Myocyte (in vitro differentiated cells): ENCODE data around the gene ALKBH4. TPM values are rescaled to one million over a fixed set of nuclear protein-coding genes. Genes with fewer than 3 reads are reported as not detected.
"Not testable (repeated sequence)": the region's sequence is repeated elsewhere in the genome, so short reads cannot be mapped to it uniquely, and the experiment has no call there.

ENCODE experiments used
- DNase-seq: peaks from one replicate; pipeline ENCODE4 v3.0.0-alpha.2; 2012; ENCODE audit warnings: low read depth
- total RNA-seq: library from RNA; depleted of rRNA; stranded (reverse); fragments of >200 nt; gene quantifications from 2 replicates; pipeline ENCODE4 v1.2.3, GENCODE V29; 2014

Gene ALKBH4
- total RNA-seq, 1 donor from 2014 or later: 28.7 TPM

GRCh38 chr7:102455596-102455995 is 9.1 kb downstream of the ALKBH4 start:
- DNase-seq: no peak

DNA sequence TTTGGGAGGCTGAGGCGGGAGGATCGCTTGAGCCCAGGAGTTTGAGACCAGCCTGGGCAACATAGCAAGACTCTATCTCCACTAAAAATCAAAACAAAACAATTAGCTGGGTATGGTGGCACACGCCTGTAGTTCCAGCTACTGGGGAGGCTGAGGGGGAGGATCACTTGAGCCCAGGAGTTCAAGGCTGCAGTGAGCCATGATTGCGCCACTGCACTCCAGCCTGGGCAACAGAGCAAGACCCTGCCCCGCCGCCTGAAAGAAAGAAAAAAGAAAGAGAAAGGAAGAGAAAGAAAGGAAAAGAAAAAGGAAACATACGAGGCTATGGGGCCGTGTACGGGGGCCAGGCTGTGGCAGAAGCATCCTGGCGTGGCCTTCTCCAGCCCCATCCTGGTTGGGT is 9.7 kb downstream of the ALKBH4 start:
- DNase-seq: not testable (repeated sequence)

DNA sequence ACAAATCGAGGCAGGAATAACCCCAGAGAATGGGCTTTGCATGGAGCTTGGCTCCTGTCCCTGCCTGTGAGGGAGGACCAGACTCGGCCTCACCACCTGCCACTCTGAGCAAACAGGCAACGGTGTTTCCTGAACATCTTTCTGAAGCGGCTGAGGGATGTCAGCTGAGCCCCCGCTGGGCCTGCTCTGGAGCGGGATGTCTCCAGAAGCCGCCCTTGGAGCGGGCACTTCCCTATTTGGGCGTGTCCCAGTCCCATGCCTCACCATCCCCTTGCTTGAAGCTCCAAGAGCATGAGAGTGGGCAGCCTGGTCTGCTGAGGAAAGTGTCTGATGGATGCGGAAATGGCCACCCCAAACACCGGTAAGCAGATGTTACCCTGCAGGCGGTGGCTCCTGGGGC is 10.2 kb downstream of the ALKBH4 start:
- no peak for DNase-seq

- DNase-seq: no peak
Measured at GRCh38 chr7:102453319-102453718, 11.3 kb downstream of the ALKBH4 start.

DNA sequence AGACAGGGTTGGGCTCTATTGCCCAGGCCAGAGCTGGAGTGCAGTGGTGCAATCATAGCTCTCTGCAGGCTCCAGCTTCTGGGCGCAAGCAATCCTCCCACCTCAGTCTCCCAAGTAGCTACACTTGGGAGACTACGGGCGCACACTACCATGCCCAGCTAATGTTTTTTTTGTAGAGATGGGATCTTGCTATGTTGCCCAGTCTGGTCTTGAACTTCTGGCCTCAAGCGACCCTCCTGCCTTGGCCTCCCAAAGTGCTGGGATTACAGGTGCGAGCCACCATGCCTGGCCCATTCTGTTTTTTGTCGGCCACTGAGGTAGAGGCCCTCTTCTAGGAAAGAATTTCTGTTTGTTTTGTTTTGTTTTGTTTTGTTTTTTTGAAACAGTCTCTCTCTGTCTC is 12.2 kb downstream of the ALKBH4 start:
- no peak for DNase-seq

GRCh38 chr7:102451371-102452054 is 13.2 kb downstream of the ALKBH4 start:
- DNase-seq: peak; percentile 83

- DNase-seq: no peak
Measured at GRCh38 chr7:102450242-102450641, 14.4 kb downstream of the ALKBH4 start.

- no peak for DNase-seq
Measured at GRCh38 chr7:102449136-102449535, 15.5 kb downstream of the ALKBH4 start.

GRCh38 chr7:102447311-102447710 is 17.4 kb downstream of the ALKBH4 start:
- no peak for DNase-seq

DNA sequence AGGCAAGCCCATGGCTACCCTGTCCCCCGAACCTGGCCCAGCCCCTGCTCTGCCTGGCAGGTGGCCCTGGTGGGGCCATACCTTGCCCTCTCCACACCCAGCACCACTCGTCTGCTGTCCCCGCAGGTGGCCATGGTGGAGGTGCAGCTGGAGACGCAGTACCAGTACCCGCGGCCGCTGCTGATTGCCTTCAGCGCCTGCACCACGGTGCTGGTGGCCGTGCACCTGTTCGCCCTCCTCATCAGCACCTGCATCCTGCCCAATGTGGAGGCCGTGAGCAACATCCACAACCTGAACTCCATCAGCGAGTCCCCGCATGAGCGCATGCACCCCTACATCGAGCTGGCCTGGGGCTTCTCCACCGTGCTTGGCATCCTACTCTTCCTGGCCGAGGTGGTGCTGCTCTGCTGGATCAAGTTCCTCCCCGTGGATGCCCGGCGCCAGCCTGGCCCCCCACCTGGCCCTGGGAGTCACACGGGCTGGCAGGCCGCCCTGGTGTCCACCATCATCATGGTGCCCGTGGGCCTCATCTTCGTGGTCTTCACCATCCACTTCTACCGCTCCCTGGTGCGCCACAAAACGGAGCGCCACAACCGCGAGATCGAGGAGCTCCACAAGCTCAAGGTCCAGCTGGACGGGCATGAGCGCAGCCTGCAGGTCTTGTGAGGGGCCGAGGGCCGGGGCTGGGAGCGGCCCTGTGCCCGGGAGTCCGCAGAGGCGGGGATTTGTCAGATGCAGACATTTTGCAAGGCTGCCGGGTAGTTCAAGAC is 18.1 kb downstream of the ALKBH4 start:
- DNase-seq: no peak

GRCh38 chr7:102445674-102446071 is 19.0 kb downstream of the ALKBH4 start:
- DNase-seq: no peak

GRCh38 chr7:102444961-102445673 is 19.5 kb downstream of the ALKBH4 start:
- DNase-seq: no peak

- peak; percentile 93 for DNase-seq
Measured at GRCh38 chr7:102439963-102440795, 24.5 kb downstream of the ALKBH4 start.

GRCh38 chr7:102436118-102436517 is 28.5 kb downstream of the ALKBH4 start:
- DNase-seq: no peak

GRCh38 chr7:102434039-102434486 is 30.6 kb downstream of the ALKBH4 start:
- DNase-seq: no peak

GRCh38 chr7:102433219-102434038 is 31.2 kb downstream of the ALKBH4 start, which contains the start of gene ORAI2:
Gene ORAI2, plus strand, starts transcription at chr7:102433575. Its CDS starts 5,382 bp downstream, at chr7:102438957.
- DNase-seq: peak; percentile 75

DNA sequence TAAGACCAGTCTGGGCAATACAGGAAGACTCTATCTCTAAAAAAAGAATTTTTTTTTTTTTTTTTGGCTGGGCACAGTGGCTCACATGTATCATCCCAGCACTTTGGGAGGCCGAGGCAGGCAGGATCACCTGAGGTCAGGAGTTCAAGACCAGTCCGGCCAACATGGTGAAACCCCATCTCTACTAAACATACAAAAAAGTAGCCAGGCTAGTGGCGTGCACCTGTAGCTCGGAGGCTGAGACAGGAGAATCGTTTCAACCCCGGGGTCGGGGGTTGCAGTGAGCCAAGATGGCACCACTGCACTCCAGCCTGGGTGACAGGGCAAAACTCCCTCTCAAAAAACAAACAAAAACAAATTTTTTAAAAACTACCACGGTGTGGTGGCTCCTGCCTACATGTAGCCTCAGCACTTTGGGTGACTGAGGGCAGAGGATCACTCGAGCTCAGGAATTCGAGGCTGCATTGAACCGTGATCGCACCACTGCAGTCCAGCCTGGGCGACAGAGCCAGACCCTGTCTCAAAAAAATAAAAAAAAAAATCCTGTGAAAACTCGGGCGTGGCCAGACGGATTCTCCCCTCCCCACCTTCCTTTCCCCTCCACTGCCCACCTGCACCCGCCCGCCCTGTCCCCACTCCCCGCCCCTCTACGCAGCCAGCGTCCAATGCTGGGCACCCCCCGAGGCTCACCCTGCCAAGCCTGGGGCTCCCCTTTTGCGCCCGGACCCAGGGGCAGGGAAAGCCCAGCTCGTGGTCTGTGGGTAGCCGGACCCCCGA is 32.0 kb downstream of the ALKBH4 start:
- no peak for DNase-seq

DNA sequence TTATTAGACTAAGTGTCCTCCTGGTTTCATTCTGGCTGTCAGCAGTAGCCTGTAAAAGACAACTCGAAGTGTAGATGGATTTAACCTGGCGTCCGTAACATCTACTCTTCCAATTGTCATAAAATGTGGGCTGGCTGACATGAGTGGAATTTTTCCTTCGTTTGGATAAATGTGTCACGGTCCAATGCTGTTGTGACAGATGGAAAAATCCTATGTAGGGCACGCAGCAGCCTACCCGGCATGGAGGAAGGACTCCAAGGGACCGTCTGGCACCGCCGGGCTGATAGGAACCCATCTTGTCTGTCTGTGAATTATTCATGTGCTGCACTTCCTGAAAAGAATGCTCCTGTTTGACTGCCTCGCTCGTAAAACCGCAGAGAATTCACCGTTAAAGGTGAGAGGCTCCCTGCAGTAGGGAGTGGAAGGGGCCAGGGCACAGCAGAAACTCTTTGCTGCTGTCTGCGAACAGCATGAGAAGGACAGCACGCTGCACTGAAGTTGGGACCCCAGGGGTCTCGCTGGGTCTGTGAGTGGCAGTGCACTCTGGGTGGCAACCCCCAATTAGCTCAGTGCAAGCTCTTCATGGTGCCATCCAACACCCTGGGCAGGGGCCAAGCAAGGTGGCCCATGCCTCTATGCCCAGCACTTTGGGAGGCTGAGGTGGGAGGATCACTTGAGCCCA is 32.9 kb downstream of the ALKBH4 start:
- DNase-seq: no peak
